Measurements from ENCODE around the gene TNRC6C.

GRCh38 chr17:78108726-78109488 is 150.4 kb downstream of the TNRC6C start:
- TF ChIP-seq POLR2A (IDR thresholded peaks at IDR 0.05) = no peak
- TF ChIP-seq, protein P1, sequence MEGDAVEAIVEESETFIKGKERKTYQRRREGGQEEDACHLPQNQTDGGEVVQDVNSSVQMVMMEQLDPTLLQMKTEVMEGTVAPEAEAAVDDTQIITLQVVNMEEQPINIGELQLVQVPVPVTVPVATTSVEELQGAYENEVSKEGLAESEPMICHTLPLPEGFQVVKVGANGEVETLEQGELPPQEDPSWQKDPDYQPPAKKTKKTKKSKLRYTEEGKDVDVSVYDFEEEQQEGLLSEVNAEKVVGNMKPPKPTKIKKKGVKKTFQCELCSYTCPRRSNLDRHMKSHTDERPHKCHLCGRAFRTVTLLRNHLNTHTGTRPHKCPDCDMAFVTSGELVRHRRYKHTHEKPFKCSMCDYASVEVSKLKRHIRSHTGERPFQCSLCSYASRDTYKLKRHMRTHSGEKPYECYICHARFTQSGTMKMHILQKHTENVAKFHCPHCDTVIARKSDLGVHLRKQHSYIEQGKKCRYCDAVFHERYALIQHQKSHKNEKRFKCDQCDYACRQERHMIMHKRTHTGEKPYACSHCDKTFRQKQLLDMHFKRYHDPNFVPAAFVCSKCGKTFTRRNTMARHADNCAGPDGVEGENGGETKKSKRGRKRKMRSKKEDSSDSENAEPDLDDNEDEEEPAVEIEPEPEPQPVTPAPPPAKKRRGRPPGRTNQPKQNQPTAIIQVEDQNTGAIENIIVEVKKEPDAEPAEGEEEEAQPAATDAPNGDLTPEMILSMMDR (IDR thresholded peaks at IDR 0.05) = no peak

Measured in lower leg skin (tissue), 3 donors.